A172 (cell line): ENCODE data around the gene CCDC69. TPM values are rescaled to one million over a fixed set of nuclear protein-coding genes. Genes with fewer than 3 reads are reported as not detected.
"Not testable (repeated sequence)": the region's sequence is repeated elsewhere in the genome, so short reads cannot be mapped to it uniquely, and the experiment has no call there.

Source experiments
- DNase-seq: peaks from one replicate; pipeline ENCODE4 v3.0.0-alpha.2; 2015; ENCODE audit warnings: low spot score
- total RNA-seq: library from RNA; depleted of rRNA; stranded (reverse); fragments of >200 nt; shearing (Covaris generic); gene quantifications from 2 replicates; pipeline ENCODE4 v1.2.3, GENCODE V29; 2014; rRNA removed

Gene CCDC69, protein sequence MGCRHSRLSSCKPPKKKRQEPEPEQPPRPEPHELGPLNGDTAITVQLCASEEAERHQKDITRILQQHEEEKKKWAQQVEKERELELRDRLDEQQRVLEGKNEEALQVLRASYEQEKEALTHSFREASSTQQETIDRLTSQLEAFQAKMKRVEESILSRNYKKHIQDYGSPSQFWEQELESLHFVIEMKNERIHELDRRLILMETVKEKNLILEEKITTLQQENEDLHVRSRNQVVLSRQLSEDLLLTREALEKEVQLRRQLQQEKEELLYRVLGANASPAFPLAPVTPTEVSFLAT
- 3.3 and 3.7 TPM in 2 replicates for total RNA-seq

- peak; percentile 62 for DNase-seq
Observed at GRCh38 chr5:151223447-151224264, at the start of gene CCDC69. Gene CCDC69, minus strand, starts transcription at chr5:151224092. Its CDS starts 122 bp downstream, at chr5:151223970.

- DNase-seq = no peak
Observed at GRCh38 chr5:151271336-151271735, 47.4 kb upstream of the CCDC69 start.

GRCh38 chr5:151270599-151270998 lies 46.7 kb upstream of the CCDC69 start:
- DNase-seq = peak; percentile 40

DNA sequence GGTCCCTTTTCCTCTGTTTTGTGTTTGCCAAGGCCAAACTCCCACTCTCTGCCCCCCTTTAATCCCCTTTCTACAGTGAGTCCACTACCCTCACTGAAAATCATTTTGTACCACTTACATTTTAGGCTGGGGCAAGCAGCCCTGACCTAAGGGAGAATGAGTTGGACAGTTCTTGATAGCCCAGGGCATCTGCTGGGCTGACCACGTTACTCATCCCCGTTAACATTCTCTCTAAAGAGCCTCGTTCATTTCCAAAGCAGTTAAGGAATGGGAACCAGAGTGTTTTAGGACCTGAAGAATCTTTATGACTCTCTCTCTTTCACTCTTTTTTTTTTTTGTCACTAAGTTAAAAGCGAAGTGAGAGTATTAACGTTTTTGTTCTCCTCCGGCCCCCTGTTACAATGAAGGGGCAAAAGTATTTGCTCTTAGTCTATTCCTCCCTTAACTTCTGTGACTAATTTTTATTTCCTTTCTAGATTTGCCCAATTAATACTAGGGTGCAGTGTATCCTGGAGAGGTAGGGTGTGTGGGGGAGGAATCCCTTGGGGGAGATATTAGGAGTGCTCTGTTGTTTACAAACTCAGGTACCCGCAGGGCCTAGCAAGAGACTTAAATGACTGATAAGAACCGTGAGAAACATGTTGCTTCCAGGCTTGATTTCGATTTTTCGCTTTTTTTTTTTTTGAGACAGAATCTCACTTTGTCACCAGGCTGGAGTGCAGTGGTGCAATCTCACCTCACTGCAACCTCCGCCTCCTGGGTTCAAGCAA lies 43.8 kb upstream of the CCDC69 start:
- DNase-seq = no peak

- peak; percentile 56 for DNase-seq
Observed at GRCh38 chr5:151264113-151264512, 40.2 kb upstream of the CCDC69 start.

- DNase-seq = no peak
Observed at GRCh38 chr5:151262532-151262931, 38.6 kb upstream of the CCDC69 start.

DNA sequence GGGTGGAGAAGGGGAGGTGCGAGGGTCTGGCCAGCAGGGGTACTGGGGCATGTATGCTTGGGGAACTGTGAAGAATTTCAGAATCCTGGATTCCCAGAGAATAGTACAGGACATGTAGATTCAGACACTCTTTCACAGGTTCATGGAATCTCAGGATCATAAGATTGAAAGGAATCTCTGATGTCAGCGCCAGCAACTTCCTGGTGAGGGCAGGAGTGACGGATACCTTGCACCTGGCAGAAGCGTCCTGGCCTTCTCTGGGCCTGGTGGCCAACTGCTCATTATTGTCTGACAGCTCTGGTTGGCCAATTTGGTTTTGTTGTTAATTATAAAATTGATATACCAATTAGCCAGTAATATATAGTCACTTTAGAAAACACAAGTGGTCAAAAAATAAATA lies 36.0 kb upstream of the CCDC69 start:
- DNase-seq = no peak

- no peak for DNase-seq
Observed at GRCh38 chr5:151258816-151259215, 34.9 kb upstream of the CCDC69 start.

DNA sequence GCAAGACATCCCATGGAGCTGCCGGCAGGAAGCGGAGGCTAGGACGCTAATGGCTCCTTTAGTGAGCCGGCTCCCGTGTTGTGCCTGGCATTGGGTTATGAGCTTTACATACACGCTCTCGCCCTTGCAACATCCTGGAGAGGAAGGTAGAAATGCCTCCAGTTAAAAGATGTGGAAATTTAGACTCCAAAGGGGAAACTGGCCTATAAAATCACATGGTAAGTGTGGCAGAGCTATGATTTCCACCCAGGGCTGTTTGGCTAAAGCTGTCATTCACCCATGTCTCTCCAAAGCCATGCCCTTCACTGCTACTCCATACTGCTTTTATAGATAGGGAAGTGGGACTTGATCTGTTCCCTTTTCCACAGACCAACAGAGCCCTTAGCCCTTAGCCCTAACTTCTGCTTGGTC lies 34.3 kb upstream of the CCDC69 start:
- no peak for DNase-seq

GRCh38 chr5:151257731-151258181 lies 33.9 kb upstream of the CCDC69 start:
- peak; percentile 34 for DNase-seq

- no peak for DNase-seq
Observed at GRCh38 chr5:151255621-151256286, 31.9 kb upstream of the CCDC69 start.

DNA sequence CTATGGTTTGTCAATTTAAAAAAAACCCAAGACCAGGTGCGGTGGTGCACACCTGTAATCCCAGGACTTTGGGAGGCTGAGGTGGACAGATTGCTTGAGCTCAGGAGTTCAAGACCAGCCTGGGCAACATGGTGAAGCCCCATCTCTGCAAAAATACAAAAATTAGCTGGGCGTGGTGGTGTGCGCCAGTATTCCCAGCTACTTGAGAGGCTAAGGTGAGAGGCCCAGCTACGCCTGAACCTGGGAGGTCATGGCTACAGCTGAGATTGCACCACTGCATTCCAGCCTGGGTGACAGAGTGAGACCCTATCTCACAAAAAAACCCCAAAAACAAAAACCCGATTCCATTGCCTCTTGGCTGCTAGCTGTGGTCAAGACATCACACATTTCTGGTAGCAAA lies 31.1 kb upstream of the CCDC69 start:
- not testable (repeated sequence) for DNase-seq

- DNase-seq = no peak
Observed at GRCh38 chr5:151254556-151254955, 30.7 kb upstream of the CCDC69 start.

GRCh38 chr5:151253605-151253950 lies 29.7 kb upstream of the CCDC69 start:
- no peak for DNase-seq

- DNase-seq = peak; percentile 99
Observed at GRCh38 chr5:151252762-151253604, 29.1 kb upstream of the CCDC69 start, which contains the start of gene GM2A. Gene GM2A, plus strand, starts transcription at chr5:151253185. Its CDS starts 32 bp downstream, at chr5:151253217.

DNA sequence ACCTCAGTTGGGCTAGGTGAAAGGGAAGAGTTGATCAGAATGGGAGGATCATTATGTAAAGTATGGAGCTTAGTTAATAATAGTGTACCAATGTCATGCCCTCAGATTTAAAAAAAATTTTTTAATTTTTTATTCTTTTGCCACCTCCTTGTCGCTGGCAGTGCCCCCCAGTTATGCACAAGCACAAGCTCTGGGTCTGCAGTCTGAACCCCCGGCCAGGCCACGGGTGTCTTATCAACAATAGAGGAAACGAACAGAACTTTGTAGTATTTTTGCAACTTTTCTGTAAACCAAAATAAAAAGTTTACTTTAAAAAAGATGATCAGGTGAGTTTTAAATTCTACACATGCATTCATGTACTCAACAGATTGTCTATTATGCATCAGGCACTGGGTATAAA lies 27.7 kb upstream of the CCDC69 start:
- DNase-seq = no peak

DNA sequence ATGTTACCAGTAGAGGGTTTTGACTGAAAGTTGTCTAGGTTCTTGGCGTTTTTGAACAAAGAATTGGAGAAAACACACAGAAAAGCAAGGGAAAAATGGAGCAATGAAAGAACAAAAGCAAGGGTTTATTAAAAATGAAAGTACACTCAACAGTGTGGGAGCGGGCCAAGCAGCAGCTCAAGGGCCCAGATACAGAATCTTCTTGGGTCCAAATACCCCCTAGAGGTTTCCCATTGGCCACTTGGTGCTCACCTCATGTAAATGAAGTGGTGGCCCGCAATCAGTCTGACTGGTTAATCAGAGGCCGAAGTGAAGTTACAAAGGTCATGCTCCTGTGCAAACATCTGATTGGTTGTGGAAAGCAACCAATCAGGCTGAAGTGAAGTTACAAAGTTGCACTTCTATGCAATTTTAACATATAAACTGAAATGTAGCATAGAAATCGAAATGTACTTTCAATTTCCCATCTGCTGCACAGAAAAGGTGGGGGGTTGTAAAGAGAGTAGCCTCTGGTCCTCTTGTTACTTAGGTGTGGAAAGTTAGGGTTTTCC lies 27.2 kb upstream of the CCDC69 start:
- no peak for DNase-seq

- no peak for DNase-seq
Observed at GRCh38 chr5:151250346-151251000, 26.6 kb upstream of the CCDC69 start.

- DNase-seq = no peak
Observed at GRCh38 chr5:151249281-151249680, 25.4 kb upstream of the CCDC69 start.

DNA sequence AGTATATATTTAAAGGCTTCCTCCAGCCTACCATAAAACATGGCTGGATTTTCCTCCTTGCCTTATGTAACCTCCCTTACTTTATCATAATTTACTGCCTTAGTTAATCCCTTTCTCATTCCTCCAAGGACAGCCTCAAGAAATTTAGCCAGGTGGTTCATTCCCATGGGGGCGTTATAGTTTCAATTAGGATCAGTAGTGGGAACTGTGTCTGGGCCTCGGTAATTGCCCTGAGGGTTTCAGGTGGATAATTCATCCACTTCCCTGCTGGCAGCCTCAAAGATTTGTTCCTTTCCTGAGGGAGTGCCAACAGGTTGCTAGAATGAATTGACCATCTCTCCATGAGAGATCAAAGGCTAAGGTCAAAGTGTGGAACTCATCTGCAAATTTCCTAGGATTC lies 24.8 kb upstream of the CCDC69 start:
- DNase-seq = no peak
